HCT116 (cell line): ENCODE results near the gene GPC4. TPM values are rescaled to one million over a fixed set of nuclear protein-coding genes. Genes with fewer than 3 reads are reported as not detected.
A peak's percentile ranks its signal among the peaks of the same experiment; 100 is the strongest.

Source experiments
- ATAC-seq: fragments of 200-7000 bp; cut with Tn5 transposase; 2 replicates; pipeline ENCODE4 v1.9.1; 2020; ENCODE audit warnings: mild to moderate bottlenecking, moderate library complexity
- BruUV-seq: library from RNA; stranded (reverse); fragments of 400-500 nt; replicated peaks from 2 replicates; lab custom pipeline; 2021; lab: Mats Ljungman, UMichigan
- CTCF ChIA-PET: fragments of 300-600 bp; sonication (Branson Sonifier 250); formaldehyde crosslinking; loops from one replicate; lab custom pipeline; 2021; ENCODE audit warnings: antibody characterized with exemption; lab: Charles Lee
- POLR2A ChIA-PET: fragments of 300-600, 350-600 bp; sonication (Branson Sonifier 250); formaldehyde crosslinking; loops from one replicate; lab custom pipeline; 2021; ENCODE audit warnings: antibody characterized with exemption; lab: Charles Lee
- RAD21 ChIA-PET, 2 experiments: fragments of 300-600 bp; sonication (Branson Sonifier 250); formaldehyde crosslinking; loops; one replicate each; lab custom pipeline; 2023; ENCODE audit warnings: low total read pairs in 2 of 2; ENCODE audit not compliant: uncharacterized antibody in 2 of 2, unreplicated experiment in 2 of 2, low non-redundant PET in 1 of 2; lab: Charles Lee
- DNase-seq: peaks from one replicate; pipeline ENCODE4 v3.0.0-alpha.2; 2010; ENCODE audit warnings: low read depth, low spot score
- H2AFZ ChIP-seq: fragments of 200-600 bp; shearing (Covaris generic), sonication (generic); 2 replicates; pipeline ENCODE4 v1.6.1; 2017; ENCODE audit warnings: low read depth, mixed run types, mixed read lengths, antibody characterized with exemption, low read length; ENCODE audit not compliant: poor library complexity, severe bottlenecking
- H3K27ac ChIP-seq: 2 replicates; pipeline ENCODE4 v1.5.1; 2012; ENCODE audit warnings: low read depth, low read length
- H3K27me3 ChIP-seq: fragments of 200-600 bp; sonication (generic); 2 replicates; pipeline ENCODE4 v1.6.1; 2016; ENCODE audit warnings: mixed run types, low read length, mixed read lengths; ENCODE audit not compliant: insufficient read depth
- H3K36me3 ChIP-seq, 2 experiments: fragments of 200-500 bp in 1 of 2; fragments of 200-600 bp in 1 of 2; sonication (Bioruptor generic) in 1 of 2; sonication (generic) in 1 of 2; 2 replicates each; pipeline versions ENCODE4 v1.5.1 to v1.6.1; 2014 to 2016; ENCODE audit warnings: low read length in 2 of 2, inconsistent platforms in 1 of 2, mixed read lengths in 1 of 2, mixed run types in 1 of 2; ENCODE audit not compliant: insufficient read depth in 2 of 2, control insufficient read depth in 1 of 2
- H3K4me1 ChIP-seq, 2 experiments: fragments of 200-600 bp in 1 of 2; sonication (generic) in 1 of 2; 2 replicates each; pipeline versions ENCODE4 v1.5.1 to v1.6.1; 2012 to 2017; ENCODE audit warnings: low read length in 2 of 2, inconsistent platforms in 1 of 2, mild to moderate bottlenecking in 1 of 2, mixed read lengths in 1 of 2, mixed run types in 1 of 2, moderate library complexity in 1 of 2; ENCODE audit not compliant: insufficient read depth in 2 of 2, control insufficient read depth in 1 of 2
- H3K4me2 ChIP-seq: fragments of 200-600 bp; sonication (generic); 2 replicates; pipeline ENCODE4 v1.6.1; 2017; ENCODE audit warnings: mixed run types, low read length, mixed read lengths
- H3K4me3 ChIP-seq, 2 experiments: fragments of 200-600 bp in 1 of 2; sonication (generic) in 1 of 2; replicated peaks in 1 of 2; 2 replicates each; pipeline ENCODE4 v1.5.1; 2011 to 2016; ENCODE audit warnings: low read length in 2 of 2, control low read depth in 1 of 2, low read depth in 1 of 2, mild to moderate bottlenecking in 1 of 2, mixed read lengths in 1 of 2, mixed run types in 1 of 2
- H3K79me2 ChIP-seq: fragments of 200-600 bp; sonication (generic); 2 replicates; pipeline ENCODE4 v1.6.1; 2017; ENCODE audit warnings: mild to moderate bottlenecking, mixed run types, low read length, moderate library complexity, mixed read lengths; ENCODE audit not compliant: insufficient read depth
- H3K9ac ChIP-seq: fragments of 200-600 bp; sonication (generic); 2 replicates; pipeline ENCODE4 v1.6.1; 2016; ENCODE audit warnings: low read length, mixed read lengths
- H3K9me2 ChIP-seq: fragments of 200-600 bp; sonication (generic), shearing (Covaris generic); 2 replicates; pipeline ENCODE4 v1.6.1; 2017; ENCODE audit warnings: mixed run types, mild to moderate bottlenecking, moderate library complexity; ENCODE audit not compliant: insufficient read depth
- H3K9me3 ChIP-seq, 2 experiments: fragments of 200-500 bp in 1 of 2; fragments of 200-600 bp in 1 of 2; sonication (Bioruptor generic) in 1 of 2; sonication (generic) in 1 of 2; 2 replicates each; pipeline ENCODE4 v1.6.1; 2014 to 2017; ENCODE audit warnings: low read length in 2 of 2, mixed read lengths in 2 of 2, inconsistent platforms in 1 of 2, low read depth in 1 of 2, mild to moderate bottlenecking in 1 of 2, mixed run types in 1 of 2, moderate library complexity in 1 of 2; ENCODE audit not compliant: control insufficient read depth in 1 of 2, insufficient read depth in 1 of 2
- H4K20me1 ChIP-seq: fragments of 200-600 bp; sonication (generic), shearing (Covaris generic); 2 replicates; pipeline ENCODE4 v1.6.1; 2017; ENCODE audit warnings: mixed run types, mild to moderate bottlenecking, moderate library complexity; ENCODE audit not compliant: insufficient read depth
- ATF3 ChIP-seq: IDR thresholded peaks from 2 replicates; pipeline ENCODE4 v1.6.1; 2012
- CEBPB ChIP-seq: IDR thresholded peaks from 2 replicates; pipeline ENCODE4 v1.6.1; 2012; ENCODE audit warnings: low read depth
- ELF1 ChIP-seq: IDR thresholded peaks from 2 replicates; pipeline ENCODE4 v1.6.1; 2012; ENCODE audit warnings: low read depth, borderline replicate concordance
- EZH2 ChIP-seq: fragments of 200-600 bp; sonication (generic); IDR thresholded peaks from 2 replicates; pipeline ENCODE4 v1.6.1; 2017; ENCODE audit warnings: antibody characterized with exemption, mixed run types
- EZH2phosphoT487 ChIP-seq: fragments of 200-600 bp; IDR thresholded peaks from 2 replicates; pipeline ENCODE4 v1.6.1; 2018; ENCODE audit warnings: antibody characterized with exemption, borderline replicate concordance
- FOSL1 ChIP-seq: IDR thresholded peaks from 2 replicates; pipeline ENCODE4 v1.6.1; 2012; ENCODE audit warnings: low read depth
- JUND ChIP-seq: IDR thresholded peaks from 2 replicates; pipeline ENCODE4 v1.6.1; 2012
- POLR2A ChIP-seq: IDR thresholded peaks from 2 replicates; pipeline ENCODE4 v1.7.0; 2011; ENCODE audit warnings: borderline replicate concordance; ENCODE audit not compliant: insufficient read depth, insufficient read length; ENCODE audit errors: extremely low read depth
- POLR2AphosphoS5 ChIP-seq: IDR thresholded peaks from 2 replicates; pipeline ENCODE4 v1.6.1; 2011; ENCODE audit warnings: mild to moderate bottlenecking, low read depth, low read length, moderate library complexity
- REST ChIP-seq: IDR thresholded peaks from 2 replicates; pipeline ENCODE4 v1.6.1; 2012; ENCODE audit warnings: low read depth
- SIN3A ChIP-seq: IDR thresholded peaks from 2 replicates; pipeline ENCODE4 v1.6.1; 2012; ENCODE audit warnings: low read depth
- SRF ChIP-seq: IDR thresholded peaks from 2 replicates; pipeline ENCODE4 v1.6.1; 2012; ENCODE audit warnings: low read depth
- YY1 ChIP-seq: IDR thresholded peaks from 2 replicates; pipeline ENCODE4 v1.6.1; 2011; ENCODE audit warnings: low read length, low read depth, moderate library complexity, mild to moderate bottlenecking; ENCODE audit not compliant: insufficient replicate concordance; ENCODE audit errors: extremely low read depth
- ZNF274 ChIP-seq: fragments of 200-500 bp; sonication (Bioruptor generic); IDR thresholded peaks from 2 replicates; pipeline ENCODE4 v1.6.1; 2014; ENCODE audit warnings: mild to moderate bottlenecking, low read depth, low read length, inconsistent platforms
- intact Hi-C: fragments of 100-400 bp; cut with micrococcal nuclease; formaldehyde crosslinking; loops from 2 replicates; pipeline ENCODE4 v1.10.0; 2022
- total RNA-seq: library from RNA; stranded (reverse); gene quantifications from one replicate; pipeline ENCODE4 v1.2.1, GENCODE V29; 2021; ENCODE audit not compliant: unreplicated experiment
- TF ChIP-seq, protein P1 (sequence below), 3 experiments: fragments of 200-600 bp in 1 of 3; sonication (generic) in 1 of 3; IDR thresholded peaks in 2 of 3; conservative IDR thresholded peaks in 1 of 3; 2 replicates each; pipeline ENCODE4 v1.5.1; 2012 to 2017; ENCODE audit warnings: low read depth in 2 of 3, low read length in 2 of 3, antibody characterized with exemption in 1 of 3, borderline replicate concordance in 1 of 3, control low read depth in 1 of 3, mild to moderate bottlenecking in 1 of 3, mixed read lengths in 1 of 3, mixed run types in 1 of 3, moderate library complexity in 1 of 3; ENCODE audit not compliant: insufficient read depth in 1 of 3

Gene GPC4
- total RNA-seq, 1 experiment from 2014 or later: 9.7 TPM

- TF ChIP-seq FOSL1: no peak
- TF ChIP-seq ATF3: no peak
- no peak for TF ChIP-seq EZH2phosphoT487
- no peak for TF ChIP-seq EZH2
- no peak for TF ChIP-seq ELF1
- TF ChIP-seq JUND: no peak
- no peak for TF ChIP-seq YY1
- TF ChIP-seq POLR2AphosphoS5: no peak
- TF ChIP-seq, all 23 proteins: peak for 0
- ChIA-PET POLR2A (no interaction called here), CTCF (no interaction called here), RAD21 (no interaction called here)
- BruUV-seq: no TSS peak
- Histone ChIP-seq H3K27me3 (no peaks in the 10 kb centered on the region), H4K20me1 (no peaks in the 10 kb centered on the region), H3K4me3 (no peak overlapping the region), H3K9me2 (no peaks in the 10 kb centered on the region), H3K4me2 (no peak overlapping the region), H3K9me3 (no peaks in the 10 kb centered on the region), H2AFZ (no peak overlapping the region), H3K27ac (no peak overlapping the region), H3K36me3 (no peaks in the 10 kb centered on the region), H3K79me2 (no peaks in the 10 kb centered on the region), H3K9ac (no peak overlapping the region), H3K4me1 (no peaks in the 10 kb centered on the region)
- intact Hi-C loops: no loop called here
- DNase-seq (no peak), ATAC-seq (no peak)
Observed at GRCh38 chrX:133435544-133436124, 20.3 kb upstream of the GPC4 start.

DNA sequence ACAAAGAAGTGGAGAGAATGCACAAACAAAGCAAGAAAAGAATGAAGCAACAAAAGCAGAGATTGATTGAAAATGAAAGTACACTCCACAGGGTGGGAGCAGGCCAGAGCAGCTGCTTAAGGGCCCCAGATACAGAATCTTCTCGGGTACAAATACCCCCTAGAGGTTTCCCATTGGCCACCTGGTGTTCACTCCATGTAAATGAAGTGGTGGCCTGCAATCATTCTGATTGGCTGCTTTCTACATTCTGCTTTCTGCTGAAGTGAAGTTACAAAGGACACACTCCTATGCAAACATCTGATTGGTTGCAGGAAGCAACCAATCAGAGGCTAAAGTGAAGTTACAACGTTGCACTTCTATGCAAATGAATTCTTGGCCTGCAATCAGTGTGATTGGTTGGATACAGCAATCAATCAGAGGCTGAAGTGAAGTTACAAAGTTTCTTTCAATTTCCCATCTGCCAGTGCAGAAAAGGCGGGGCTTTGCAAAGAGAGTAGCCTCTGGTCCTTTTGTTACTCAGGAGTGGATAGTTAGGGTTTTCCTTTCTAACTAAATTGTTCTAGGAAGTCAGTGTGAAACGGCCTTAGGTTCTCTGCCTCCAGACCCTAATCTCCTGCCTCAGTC is 19.0 kb upstream of the GPC4 start:
- no peaks in the 10 kb centered on the region for H3K36me3 ChIP-seq
- no peak overlapping the region for H3K9ac ChIP-seq
- no peaks in the 10 kb centered on the region for H3K9me2 ChIP-seq
- no peak overlapping the region for H3K4me3 ChIP-seq
- BruUV-seq: no TSS peak
- no peak overlapping the region for H3K27ac ChIP-seq
- no peaks in the 10 kb centered on the region for H3K79me2 ChIP-seq
- no peaks in the 10 kb centered on the region for H4K20me1 ChIP-seq
- CTCF ChIA-PET: no interaction called here
- DNase-seq (no peak), ATAC-seq (peak; percentile 50; the same call in 1 of the 2 replicates)
- POLR2A ChIA-PET: no interaction called here
- H2AFZ ChIP-seq: no peak overlapping the region
- H3K4me2 ChIP-seq: no peak overlapping the region
- RAD21 ChIA-PET: no interaction called here
- no peaks in the 10 kb centered on the region for H3K27me3 ChIP-seq
- H3K4me1 ChIP-seq: no peaks in the 10 kb centered on the region
- intact Hi-C loops: no loop called here
- H3K9me3 ChIP-seq: no peaks in the 10 kb centered on the region
- TF ChIP-seq SRF (no peak), REST (no peak), SIN3A (no peak), ZNF274 (no peak), POLR2A (no peak), EZH2 (no peak), CEBPB (no peak)
- TF ChIP-seq, protein P1, sequence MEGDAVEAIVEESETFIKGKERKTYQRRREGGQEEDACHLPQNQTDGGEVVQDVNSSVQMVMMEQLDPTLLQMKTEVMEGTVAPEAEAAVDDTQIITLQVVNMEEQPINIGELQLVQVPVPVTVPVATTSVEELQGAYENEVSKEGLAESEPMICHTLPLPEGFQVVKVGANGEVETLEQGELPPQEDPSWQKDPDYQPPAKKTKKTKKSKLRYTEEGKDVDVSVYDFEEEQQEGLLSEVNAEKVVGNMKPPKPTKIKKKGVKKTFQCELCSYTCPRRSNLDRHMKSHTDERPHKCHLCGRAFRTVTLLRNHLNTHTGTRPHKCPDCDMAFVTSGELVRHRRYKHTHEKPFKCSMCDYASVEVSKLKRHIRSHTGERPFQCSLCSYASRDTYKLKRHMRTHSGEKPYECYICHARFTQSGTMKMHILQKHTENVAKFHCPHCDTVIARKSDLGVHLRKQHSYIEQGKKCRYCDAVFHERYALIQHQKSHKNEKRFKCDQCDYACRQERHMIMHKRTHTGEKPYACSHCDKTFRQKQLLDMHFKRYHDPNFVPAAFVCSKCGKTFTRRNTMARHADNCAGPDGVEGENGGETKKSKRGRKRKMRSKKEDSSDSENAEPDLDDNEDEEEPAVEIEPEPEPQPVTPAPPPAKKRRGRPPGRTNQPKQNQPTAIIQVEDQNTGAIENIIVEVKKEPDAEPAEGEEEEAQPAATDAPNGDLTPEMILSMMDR (IDR thresholded peaks at IDR 0.05 in 2 of 3, conservative IDR thresholded peaks at IDR 0.05 in 1 of 3; ENCODE audit: borderline replicate concordance in 1 of 3, insufficient read depth in 1 of 3, low read depth in 2 of 3, low read length in 2 of 3): no peak
